ENCODE data around the gene CXCR4.

CXCR4 gene

GRCh38 chr2:136135921-136136906 lies 18.3 kb upstream of the CXCR4 start:
- no peak overlapping the region for H3K4me3 ChIP-seq
- peak; percentile 22 for DNase-seq (ENCODE audit: low spot score)
- peak overlapping the region in 1 of 2 donors; percentile 53 for H3K27ac ChIP-seq
- TF ChIP-seq CTCF (IDR thresholded peaks at IDR 0.05), result no peak

GRCh38 chr2:136135462-136135861 lies 17.5 kb upstream of the CXCR4 start:
- TF ChIP-seq CTCF (IDR thresholded peaks at IDR 0.05), result no peak
- Histone ChIP-seq H3K27ac (peak overlapping the region in 1 of 2 donors; percentile 53), H3K4me3 (no peak overlapping the region)
- no peak for DNase-seq (ENCODE audit: low spot score)

DNA sequence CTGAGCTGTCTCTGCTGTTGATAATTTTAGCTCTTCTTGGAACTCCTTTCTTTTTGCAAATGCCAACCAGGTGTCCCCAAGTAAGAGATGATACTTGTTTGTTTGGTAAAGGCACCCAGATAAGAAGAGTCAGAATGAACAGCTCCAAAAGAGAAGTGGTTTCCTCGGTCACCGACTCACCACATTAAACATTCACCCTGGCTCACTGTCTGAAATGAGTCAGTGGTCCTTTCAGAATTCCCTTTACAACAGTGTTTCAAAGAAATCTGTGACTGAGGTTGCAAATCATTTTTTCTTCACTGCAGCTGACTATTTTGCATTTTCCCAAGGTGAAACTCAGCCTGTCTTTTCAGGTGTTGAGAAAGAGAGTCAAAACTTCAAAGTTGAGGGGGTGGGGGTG lies 16.2 kb upstream of the CXCR4 start:
- Histone ChIP-seq H3K4me3 (no peak overlapping the region), H3K27ac (no peak overlapping the region)
- no peak for TF ChIP-seq CTCF (IDR thresholded peaks at IDR 0.05)
- DNase-seq (ENCODE audit: low spot score), result peak; percentile 1

DNA sequence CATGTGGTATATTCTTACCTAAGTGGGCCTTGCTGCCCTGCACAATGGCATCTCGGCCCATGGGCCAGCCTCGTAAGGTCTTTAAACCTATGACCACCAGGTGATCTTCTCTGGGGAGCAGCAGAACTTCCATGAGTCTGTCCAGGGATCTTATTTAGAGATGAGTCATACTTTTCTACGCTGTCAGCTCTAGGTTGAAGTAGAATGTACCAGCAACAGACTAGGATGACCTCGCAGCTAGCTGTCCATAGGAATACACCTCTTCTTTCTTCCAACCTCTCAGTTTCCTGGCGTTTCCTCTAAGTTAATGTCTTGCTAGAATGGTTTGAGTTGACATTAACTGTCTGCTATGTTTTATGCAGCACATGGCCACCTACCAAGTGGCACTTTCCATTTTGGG lies 15.6 kb upstream of the CXCR4 start:
- TF ChIP-seq CTCF (IDR thresholded peaks at IDR 0.05), result no peak
- Histone ChIP-seq H3K4me3 (no peak overlapping the region), H3K27ac (no peak overlapping the region)
- DNase-seq (ENCODE audit: low spot score), result peak; percentile 8

- no peak for TF ChIP-seq CTCF (IDR thresholded peaks at IDR 0.05)
- DNase-seq (ENCODE audit: low spot score), result peak; percentile 49
- Histone ChIP-seq H3K4me3 (no peak overlapping the region), H3K27ac (no peak overlapping the region)
Measured at GRCh38 chr2:136133176-136133575, 15.2 kb upstream of the CXCR4 start.

GRCh38 chr2:136132825-136133155 lies 14.8 kb upstream of the CXCR4 start:
- DNase-seq (ENCODE audit: low spot score), result peak; percentile 41
- no peak for TF ChIP-seq CTCF (IDR thresholded peaks at IDR 0.05)
- Histone ChIP-seq H3K4me3 (no peak overlapping the region), H3K27ac (no peak overlapping the region)

Data from coronary artery (tissue), 2 donors.